Measurements from ENCODE around the gene SLC17A3.
A peak's percentile ranks its signal among the peaks of the same experiment; 100 is the strongest.

The SLC17A3 gene

DNA sequence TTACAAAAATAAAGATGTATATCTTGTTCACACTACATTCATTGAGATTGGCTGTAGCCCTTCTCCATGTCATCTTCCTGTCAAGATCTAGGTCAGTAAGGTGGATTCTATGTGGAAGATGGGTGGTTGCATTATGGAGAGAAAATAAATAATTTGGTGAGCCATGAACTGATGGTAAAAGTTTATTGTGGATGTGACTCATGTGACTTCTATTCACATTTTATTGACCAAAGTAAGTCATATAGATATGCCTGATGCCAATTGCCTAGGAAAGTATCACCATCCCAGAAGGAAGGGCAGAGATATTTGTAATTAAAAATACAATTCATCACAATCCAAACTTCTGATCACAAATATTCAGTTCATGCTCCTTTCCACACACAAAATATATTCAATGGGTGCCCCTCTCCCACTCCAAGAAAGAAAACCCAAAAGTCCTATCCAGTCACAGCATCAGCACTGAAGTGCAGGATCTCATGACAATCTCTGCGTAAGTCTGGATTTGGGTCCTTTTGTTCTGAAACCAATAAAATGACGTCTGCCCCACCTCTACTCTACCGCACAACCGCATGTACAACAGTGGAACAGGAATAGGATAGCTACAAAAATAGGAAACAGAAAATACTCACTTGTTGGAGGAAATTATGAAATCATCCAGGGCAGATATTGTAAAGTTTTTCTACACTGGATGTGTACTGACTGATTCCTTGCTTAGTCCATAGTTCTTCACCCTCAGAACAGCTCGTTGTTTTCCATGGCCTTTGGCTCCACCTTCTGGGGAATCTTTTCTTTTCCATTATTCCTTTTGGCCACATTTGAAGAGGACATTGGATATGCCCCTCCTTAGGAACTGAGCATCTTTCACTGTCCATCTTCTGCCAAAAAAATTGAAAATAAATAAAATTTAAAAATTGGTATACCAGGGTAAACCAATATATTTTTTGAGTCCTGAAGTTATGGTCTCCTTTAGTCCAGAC is 16.1 kb upstream of the SLC17A3 start:
- no peak for DNase-seq (ENCODE audit: low read depth in 2 of 2)

- no peak for DNase-seq (ENCODE audit: low read depth in 2 of 2)
These were observed 14.6 kb upstream of the SLC17A3 start for GRCh38 chr6:25888626-25889025.

GRCh38 chr6:25886066-25886465 is 12.0 kb upstream of the SLC17A3 start:
- no peak for DNase-seq (ENCODE audit: low read depth in 2 of 2)

DNA sequence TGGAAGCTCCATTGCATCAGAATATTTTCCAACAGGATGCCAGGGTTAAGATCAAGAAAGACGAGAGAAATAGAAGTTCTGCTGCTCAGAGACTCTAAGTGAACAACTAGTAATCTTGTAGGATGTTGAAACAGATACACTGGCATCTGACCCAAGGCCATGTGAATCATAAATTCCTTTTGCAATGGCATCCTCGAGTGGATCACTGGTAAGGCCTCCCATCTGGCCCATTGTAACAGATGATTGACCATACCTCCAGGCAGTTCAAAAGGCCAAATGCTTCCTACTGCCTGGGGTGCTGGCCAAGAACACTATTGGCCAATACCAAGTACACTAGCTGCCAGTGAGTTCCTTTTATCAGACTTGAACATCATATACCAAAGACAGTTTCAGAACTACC is 9.9 kb upstream of the SLC17A3 start:
- no peak for DNase-seq (ENCODE audit: low read depth in 2 of 2)

GRCh38 chr6:25883536-25883935 is 9.5 kb upstream of the SLC17A3 start:
- no peak for DNase-seq (ENCODE audit: low read depth in 2 of 2)

- peak in 1 of 2 donors; percentile 26 for DNase-seq (ENCODE audit: low read depth in 2 of 2)
These were observed 8.0 kb upstream of the SLC17A3 start for GRCh38 chr6:25882051-25882496.

DNA sequence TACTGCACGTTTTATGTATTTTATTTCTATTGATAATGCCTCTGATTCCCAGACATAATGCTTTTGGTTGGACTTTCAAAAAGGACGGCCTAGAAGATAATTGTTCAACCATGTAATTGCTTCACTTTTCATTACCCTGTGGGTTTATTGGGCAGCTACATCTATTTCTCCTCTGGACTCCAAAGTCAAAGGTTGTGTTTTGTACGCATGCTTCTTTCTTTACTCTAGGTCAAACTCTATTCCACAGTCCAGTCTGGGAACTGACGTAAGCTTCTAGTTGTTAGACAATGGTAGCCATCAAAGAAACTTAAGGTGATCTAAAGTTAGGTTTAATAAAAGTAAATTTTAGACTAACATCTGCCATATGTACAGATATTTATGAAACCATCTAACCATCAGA is 6.6 kb upstream of the SLC17A3 start:
- DNase-seq (ENCODE audit: low read depth in 2 of 2): no peak

DNA sequence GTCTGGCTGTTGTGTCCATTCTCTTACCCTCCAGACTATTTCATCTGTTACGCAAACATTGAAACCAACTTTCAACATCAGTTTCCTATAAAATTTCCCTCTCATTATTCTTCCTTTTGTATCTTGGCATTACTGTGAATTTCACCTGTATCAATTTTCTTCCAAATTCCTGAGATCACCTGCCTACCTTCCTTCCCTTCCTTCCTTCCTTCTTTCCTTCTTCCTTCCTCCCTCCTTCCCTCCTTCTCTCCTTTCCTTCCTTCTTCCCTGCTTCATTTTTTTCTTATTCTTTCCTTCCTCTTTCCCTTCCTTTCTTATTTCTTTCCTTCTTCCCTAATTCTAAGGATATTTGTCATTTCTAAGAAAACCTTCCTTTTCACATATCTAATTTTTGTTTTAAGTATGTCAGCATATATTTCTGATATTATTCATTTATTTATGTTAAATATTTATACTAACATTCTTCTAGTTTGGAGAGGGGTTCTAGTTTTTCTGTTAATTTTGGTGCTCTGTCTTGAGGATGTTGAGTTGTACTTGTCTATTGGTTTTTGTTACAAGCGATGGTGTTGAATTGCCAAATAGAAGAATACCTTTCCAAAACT is 4.8 kb upstream of the SLC17A3 start:
- no peak for DNase-seq (ENCODE audit: low read depth in 2 of 2)

DNA sequence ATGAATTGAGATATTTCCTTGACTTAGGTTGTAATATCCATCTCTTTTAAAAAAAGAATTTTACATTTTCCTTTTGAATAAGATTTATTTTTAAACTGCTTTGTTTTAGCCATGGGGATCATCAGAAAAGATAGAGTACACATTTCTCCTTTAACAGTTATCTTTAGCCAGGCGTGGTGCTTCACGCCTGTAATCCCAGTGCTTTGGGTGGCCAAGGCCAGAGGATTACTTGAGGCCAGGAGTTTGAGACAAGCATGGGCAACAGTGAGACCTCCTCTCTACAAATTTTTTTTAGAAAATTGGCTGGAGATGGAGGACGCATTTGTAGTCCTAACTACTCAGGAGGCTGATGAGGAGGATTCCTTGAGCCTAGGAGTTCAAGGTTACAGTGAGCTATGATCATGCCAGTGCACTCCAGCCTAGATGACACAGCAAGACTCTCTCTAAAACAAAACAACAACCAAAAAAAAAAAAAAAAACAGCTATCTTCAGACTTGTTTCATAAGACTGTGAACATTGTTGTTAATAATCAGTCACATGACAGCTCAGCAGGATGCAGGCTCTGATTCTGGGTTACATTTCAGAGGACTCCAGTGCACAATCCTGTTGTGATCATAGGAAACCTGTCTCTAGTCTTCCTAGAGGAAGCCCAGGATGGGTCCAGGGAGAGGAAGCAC is 2.0 kb upstream of the SLC17A3 start:
- DNase-seq (ENCODE audit: low read depth in 2 of 2): no peak

DNA sequence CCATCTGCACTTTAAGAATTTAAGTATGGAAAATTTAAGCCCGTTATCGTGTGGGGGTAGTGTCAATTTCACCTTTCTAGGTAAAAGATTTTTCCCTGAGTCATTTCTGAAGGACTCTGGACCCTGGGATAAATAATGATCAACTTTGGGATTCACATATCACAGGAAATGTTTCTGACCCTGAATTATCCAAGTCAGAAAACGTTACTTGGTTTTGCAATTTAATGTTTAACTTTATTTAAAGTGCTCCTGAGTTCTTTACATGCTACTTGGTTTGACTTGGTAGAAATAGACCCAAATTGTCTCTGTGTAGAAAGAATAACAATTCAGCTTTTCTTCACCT is 1.5 kb upstream of the SLC17A3 start:
- DNase-seq (ENCODE audit: low read depth in 2 of 2): no peak

DNA sequence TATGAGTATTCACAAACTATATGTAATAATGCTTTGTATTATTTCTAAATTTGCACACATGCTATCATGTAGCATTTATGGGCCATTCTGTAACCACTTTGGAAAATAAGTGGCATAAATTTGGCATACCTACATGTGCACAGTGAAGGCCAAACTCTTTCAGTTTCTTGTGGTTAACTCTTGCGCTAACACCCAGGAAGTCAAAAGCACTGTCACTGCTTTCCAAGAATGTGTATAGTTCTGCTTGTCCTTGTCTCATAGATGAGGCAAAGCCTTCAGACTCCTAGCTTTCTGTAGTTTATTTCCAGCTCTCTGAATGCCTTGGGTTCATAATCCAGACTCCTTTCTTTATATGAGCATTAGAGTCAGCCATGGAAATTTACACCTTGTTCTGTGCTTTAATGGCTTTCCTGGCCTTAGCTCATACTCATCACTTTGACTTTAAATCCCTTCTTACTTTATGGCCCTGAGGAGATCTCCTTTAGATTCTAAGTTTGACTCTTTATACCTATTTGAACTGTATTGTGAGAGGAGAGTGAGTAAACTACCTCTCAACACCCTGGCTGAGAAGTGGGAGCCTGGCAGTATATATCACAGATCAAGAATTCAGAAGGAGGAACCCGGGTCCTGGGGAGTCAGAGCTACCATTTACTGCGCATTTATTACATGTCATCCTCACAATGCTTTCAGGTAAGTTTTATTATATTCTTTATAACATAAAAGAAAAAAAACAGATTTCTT is 949 bp upstream of the SLC17A3 start:
- no peak for DNase-seq (ENCODE audit: low read depth in 2 of 2)

- DNase-seq (ENCODE audit: low read depth in 2 of 2): no peak
These were observed 1.2 kb downstream of the SLC17A3 start for GRCh38 chr6:25872814-25873213.

- DNase-seq (ENCODE audit: low read depth in 2 of 2): no peak
These were observed 4.2 kb downstream of the SLC17A3 start for GRCh38 chr6:25869840-25870239.

- no peak for DNase-seq (ENCODE audit: low read depth in 2 of 2)
These were observed 5.4 kb downstream of the SLC17A3 start for GRCh38 chr6:25868436-25869183.

GRCh38 chr6:25866011-25866410 is 8.0 kb downstream of the SLC17A3 start:
- no peak for DNase-seq (ENCODE audit: low read depth in 2 of 2)

DNA sequence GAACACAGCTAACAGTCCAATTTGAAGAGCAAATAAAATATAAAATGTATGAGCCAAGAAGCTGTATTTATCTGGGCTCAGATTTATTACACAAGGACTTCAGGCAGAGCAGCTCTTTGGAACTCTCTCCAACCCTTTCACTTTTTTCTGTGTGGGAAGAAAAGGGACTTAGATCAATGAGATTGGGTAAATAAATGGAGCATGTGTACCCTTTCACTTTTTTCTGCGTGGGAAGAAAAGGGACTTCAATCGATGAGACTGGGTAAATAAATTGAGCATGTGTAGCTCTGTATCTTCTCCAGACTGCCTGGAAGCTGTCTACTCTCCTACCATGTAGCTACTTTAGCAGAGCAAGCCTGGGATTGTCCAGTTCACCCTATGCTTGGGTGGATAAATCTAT is 10.7 kb downstream of the SLC17A3 start:
- DNase-seq (ENCODE audit: low read depth in 2 of 2): no peak

DNA sequence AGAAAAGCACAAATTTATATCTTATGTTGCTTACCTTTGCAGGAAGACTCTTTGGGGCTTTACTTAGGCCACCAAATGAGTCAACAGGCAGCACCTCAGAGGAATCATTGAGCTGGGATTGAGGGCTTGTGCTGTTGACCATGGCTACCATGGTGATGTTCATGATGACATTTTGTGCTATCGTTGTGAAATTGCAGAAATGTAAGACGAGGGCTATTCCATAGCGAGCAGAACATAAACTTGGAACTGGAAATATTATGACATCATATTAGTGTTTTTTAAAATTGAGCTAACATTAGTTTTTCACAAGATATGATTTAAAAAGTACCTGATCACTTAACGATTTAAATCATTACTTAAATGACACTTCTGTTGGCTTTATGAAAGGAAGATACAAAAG is 11.8 kb downstream of the SLC17A3 start:
- no peak for DNase-seq (ENCODE audit: low read depth in 2 of 2)

DNA sequence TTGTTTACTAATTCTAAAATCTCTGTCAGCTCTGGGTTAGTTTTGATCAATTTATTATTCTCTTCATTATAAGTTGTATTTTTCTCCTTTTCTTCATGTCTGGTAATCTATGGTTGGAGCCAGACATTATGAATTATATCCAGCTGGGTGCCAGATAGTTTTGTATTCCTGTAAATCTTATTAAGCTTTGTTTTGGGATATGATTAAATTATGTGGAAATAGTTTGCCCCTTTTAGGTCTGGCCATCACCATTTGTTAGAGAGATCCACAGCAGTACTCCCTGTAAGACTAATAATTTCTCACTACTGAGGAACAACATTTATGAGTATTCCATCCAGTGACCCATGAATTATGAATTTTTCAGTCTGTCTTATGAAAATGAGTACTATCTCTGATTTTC is 21.3 kb downstream of the SLC17A3 start:
- DNase-seq (ENCODE audit: low read depth in 2 of 2): no peak

DNA sequence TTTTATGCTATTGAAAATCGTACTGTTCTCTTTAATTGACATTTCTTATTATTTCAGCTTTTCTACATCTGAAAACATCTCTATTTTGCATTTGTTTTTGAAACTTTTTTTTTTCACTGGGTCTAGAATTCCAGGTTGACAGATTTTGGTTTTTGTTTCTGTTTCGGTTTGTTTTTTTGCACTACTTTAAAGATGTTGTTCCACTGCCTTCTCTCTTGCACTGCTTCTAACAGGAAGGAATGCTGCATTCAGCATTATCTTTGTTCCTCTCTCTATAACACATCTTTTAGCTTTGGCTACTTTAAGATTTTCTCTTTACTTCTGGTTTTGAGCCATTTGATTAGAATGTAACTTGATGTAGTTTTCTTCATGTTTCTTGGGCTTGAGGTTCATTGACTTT is 22.1 kb downstream of the SLC17A3 start:
- no peak for DNase-seq (ENCODE audit: low read depth in 2 of 2)

DNA sequence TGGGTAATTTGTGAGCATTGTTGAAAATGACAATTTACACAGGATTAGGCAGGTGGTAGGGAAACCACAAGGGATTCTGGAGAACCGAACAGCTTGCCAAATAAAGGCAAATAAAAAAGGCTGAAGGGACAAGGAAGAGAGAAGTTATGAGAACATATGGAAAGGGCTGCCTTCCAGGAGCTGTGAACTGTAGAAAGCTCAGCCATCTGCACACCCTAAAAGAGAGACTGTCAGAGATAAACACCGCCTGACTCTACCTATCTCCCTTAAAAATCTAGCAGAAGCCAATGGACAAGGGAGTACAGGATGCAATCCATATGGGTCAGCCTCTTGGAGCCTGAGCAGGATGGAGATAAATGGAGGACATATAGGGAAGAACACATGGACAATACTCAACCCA is 29.5 kb downstream of the SLC17A3 start:
- DNase-seq (ENCODE audit: low read depth in 2 of 2): no peak

GRCh38 chr6:25842526-25842925 is 31.5 kb downstream of the SLC17A3 start:
- DNase-seq (ENCODE audit: low read depth in 2 of 2): no peak
